Heart left ventricle (tissue), 16 donors: ENCODE data around the gene OSMR. TPM values are rescaled to one million over a fixed set of nuclear protein-coding genes. Genes with fewer than 3 reads are reported as not detected.

Source experiments
- ATAC-seq, 4 donors: fragments of 200-7000 bp; cut with Tn5 transposase; one replicate each; pipeline ENCODE4 v1.9.1; 2020 to 2022; ENCODE audit warnings: moderate library complexity in 4 of 4, mild to moderate bottlenecking in 3 of 4, moderate number of reproducible peaks in 1 of 4
- DNase-seq, 5 donors: peaks; one replicate each; pipeline ENCODE4 v3.0.0-alpha.2; 2020
- H3K27ac ChIP-seq, 12 donors: fragments of 200-600 bp; sonication (generic) in 4 of 12; one replicate each; pipeline versions ENCODE4 v1.5.0 to v1.8.0; 2016 to 2022; ENCODE audit warnings: mild to moderate bottlenecking in 2 of 12
- H3K27me3 ChIP-seq, 9 donors: fragments of 200-600 bp; sonication (generic) in 2 of 9; one replicate each; pipeline versions ENCODE4 v1.5.1 to v1.8.0; 2016 to 2022; ENCODE audit warnings: mild to moderate bottlenecking in 3 of 9
- H3K36me3 ChIP-seq, 9 donors: fragments of 200-600 bp; sonication (generic) in 2 of 9; one replicate each; pipeline versions ENCODE4 v1.5.0 to v1.8.0; 2018 to 2022; ENCODE audit warnings: mild to moderate bottlenecking in 2 of 9
- H3K4me1 ChIP-seq, 12 donors: fragments of 200-600 bp; sonication (generic) in 4 of 12; one replicate each; pipeline versions ENCODE4 v1.5.0 to v1.8.0; 2016 to 2022; ENCODE audit warnings: mild to moderate bottlenecking in 3 of 12
- H3K4me3 ChIP-seq, 12 donors: fragments of 200-600 bp; sonication (generic) in 4 of 12; one replicate each; pipeline versions ENCODE4 v1.5.0 to v1.8.0; 2017 to 2022; ENCODE audit warnings: mild to moderate bottlenecking in 9 of 12, moderate library complexity in 4 of 12
- H3K9me3 ChIP-seq, 12 donors: fragments of 200-600 bp; sonication (generic) in 4 of 12; one replicate each; pipeline versions ENCODE4 v1.5.0 to v1.8.0; 2016 to 2022; ENCODE audit warnings: mild to moderate bottlenecking in 1 of 12
- POLR2A ChIP-seq, 2 donors: fragments of 450-650 bp; IDR thresholded peaks; one replicate each; pipeline ENCODE4 v1.6.1; 2017; ENCODE audit warnings: antibody characterized with exemption in 2 of 2, mild to moderate bottlenecking in 2 of 2, moderate library complexity in 2 of 2
- WGBS, 4 donors: extraction: QIAGEN DNeasy Blood & Tissue Kit in 2 of 4; methylation state at CpG; one replicate each; pipeline versions ENCODE4 v1.1.5 to v1.1.7; 2013 to 2018; 5-methylcytosine and 5-hydroxymethylcytosine counted together
- intact Hi-C, 10 donors: fragments of 100-400 bp; cut with DNase I; formaldehyde crosslinking; loops; one replicate each; pipeline versions ENCODE4 v1.11.1 to v1.14.2; 2022
- polyA plus RNA-seq, 2 donors: library from polyadenylated mRNA; stranded (reverse); fragments of 200-250 nt; gene quantifications; one replicate each; pipeline ENCODE4 v1.2.3, GENCODE V29; 2013
- total RNA-seq, 9 donors: library from RNA; depleted of rRNA in 2 of 9; stranded (reverse); fragments of >200 nt in 2 of 9; fragmentation: NEBNext Ultra II Directional in 3 of 9; extraction: Animal tissue kit (Norgen Biotek cat#: 25700) in 3 of 9; gene quantifications; one replicate each; pipeline versions ENCODE4 v1.1.0 to v1.2.4, GENCODE V29; 2016 to 2023
- TF ChIP-seq, protein P1 (sequence below), 12 donors: fragments of 200-600 bp; sonication (generic) in 4 of 12; IDR thresholded peaks; one replicate each; pipeline versions ENCODE4 v1.5.0 to v1.8.0; 2018 to 2022; ENCODE audit warnings: antibody characterized with exemption in 12 of 12, mild to moderate bottlenecking in 5 of 12
- donor health status: ischemic (EF 13 %, LVEDD 7.1; RV severe dilation, severe dysfunction).
- donor health status: healthy with polysubstance abuse.
- donor health status: DM: no; HTN: yes; CAD: no.
- donor health status: DM: no; HTN: no; CAD: no.
- donor health status: ischemic (EF 25% LVEDD 6.9; RV normal size, moderate dysfunction).
- donor health status: ischemic (EF 25% LVEDD 5.7; RV mildly dilated, moderate dysfunction).
- donor health status: healthy.
- donor health status: DM: yes; HTN: yes; CAD: no.
- donor health status: ischemic (EF 35%, LVEDD 5.7; RV mildly dilated, moderate dysfunction).
- donor health status: nonischemic (EF 11% LVEDD 7.7; RV severe dilation, severe dysfunction).
- donor health status: DM: yes; HTN: yes; CAD: no.
- donor health status: PGD.
- donor health status: ischemic (EF 29% LVEDD 5.4; RV normal size, mild dysfunction).
- donor health status: nonischemic (EF 23%, LVEDD 6.1; RV moderate dilation, normal function).

OSMR gene
- total and polyA plus RNA-seq, 11 donors: 4.2 to 39.2 (median 12.0) TPM

- intact Hi-C loops: loop anchor here in 1 of 10 donors (5.0 kb wide), 1 partner anchor 90 kb away; no protein-coding TSS in a partner anchor
- peaks cover 0 to 6% (median 0%) of the 10 kb centered on the region in 12 donors for H3K4me1 ChIP-seq
- H3K27ac ChIP-seq: no peak overlapping the region
- no peaks in the 10 kb centered on the region for H3K27me3 ChIP-seq
- peaks cover 0 to under 1% (median 0%) of the 10 kb centered on the region in 9 donors for H3K36me3 ChIP-seq
- DNase-seq (no peak), ATAC-seq (no peak)
- H3K9me3 ChIP-seq: no peaks in the 10 kb centered on the region
- WGBS, 4 donors: 90 to 92% (median 92%) methylated on average over 4 of the region's 4 CpGs
- TF ChIP-seq, protein P1, sequence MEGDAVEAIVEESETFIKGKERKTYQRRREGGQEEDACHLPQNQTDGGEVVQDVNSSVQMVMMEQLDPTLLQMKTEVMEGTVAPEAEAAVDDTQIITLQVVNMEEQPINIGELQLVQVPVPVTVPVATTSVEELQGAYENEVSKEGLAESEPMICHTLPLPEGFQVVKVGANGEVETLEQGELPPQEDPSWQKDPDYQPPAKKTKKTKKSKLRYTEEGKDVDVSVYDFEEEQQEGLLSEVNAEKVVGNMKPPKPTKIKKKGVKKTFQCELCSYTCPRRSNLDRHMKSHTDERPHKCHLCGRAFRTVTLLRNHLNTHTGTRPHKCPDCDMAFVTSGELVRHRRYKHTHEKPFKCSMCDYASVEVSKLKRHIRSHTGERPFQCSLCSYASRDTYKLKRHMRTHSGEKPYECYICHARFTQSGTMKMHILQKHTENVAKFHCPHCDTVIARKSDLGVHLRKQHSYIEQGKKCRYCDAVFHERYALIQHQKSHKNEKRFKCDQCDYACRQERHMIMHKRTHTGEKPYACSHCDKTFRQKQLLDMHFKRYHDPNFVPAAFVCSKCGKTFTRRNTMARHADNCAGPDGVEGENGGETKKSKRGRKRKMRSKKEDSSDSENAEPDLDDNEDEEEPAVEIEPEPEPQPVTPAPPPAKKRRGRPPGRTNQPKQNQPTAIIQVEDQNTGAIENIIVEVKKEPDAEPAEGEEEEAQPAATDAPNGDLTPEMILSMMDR (IDR thresholded peaks at IDR 0.05): no peak
- TF ChIP-seq POLR2A (IDR thresholded peaks at IDR 0.05): no peak
- H3K4me3 ChIP-seq: no peak overlapping the region
Observed at GRCh38 chr5:38827525-38827924, 18.3 kb upstream of the OSMR start.

DNA sequence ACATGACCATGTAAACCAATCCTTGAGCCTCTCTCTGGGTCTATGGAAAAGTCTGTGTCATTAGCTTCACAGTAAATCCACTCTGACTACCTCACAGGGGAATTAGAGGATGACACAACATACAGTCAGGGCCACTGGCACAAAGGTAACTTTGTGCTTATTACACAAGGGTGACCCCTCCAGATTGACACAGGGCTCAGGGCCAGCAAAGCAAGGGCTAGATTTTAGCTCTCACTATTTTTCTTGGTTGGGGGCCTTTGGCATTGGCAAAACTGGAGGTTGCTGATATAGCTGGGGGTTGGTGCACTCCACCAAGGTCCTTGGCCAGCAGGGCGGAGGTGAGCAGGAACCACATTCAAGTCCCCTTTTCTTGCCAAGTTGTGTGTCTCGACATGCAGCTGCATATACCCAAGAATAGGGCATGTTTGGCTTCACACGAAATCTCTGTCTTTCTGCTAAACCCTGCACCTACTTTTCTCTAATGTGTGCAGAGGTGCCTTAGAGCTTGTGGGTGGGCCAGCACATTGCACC is 15.2 kb upstream of the OSMR start:
- TF ChIP-seq, protein P1 (IDR thresholded peaks at IDR 0.05): no peak
- TF ChIP-seq POLR2A (IDR thresholded peaks at IDR 0.05): no peak
- WGBS, 4 donors: 89 to 100% (median 90%) methylated on average over 2 to 3 of the region's 3 CpGs
- intact Hi-C loops: loop anchor here in 6 of 10 donors (5.0 to 10.0 kb wide), 2 partner anchors 92 to 94 kb away; no protein-coding TSS in a partner anchor
- Histone ChIP-seq H3K9me3 (no peaks in the 10 kb centered on the region), H3K4me1 (peaks cover 0 to 14% (median 4%) of the 10 kb centered on the region in 12 donors), H3K4me3 (no peak overlapping the region), H3K36me3 (no peaks in the 10 kb centered on the region), H3K27me3 (no peaks in the 10 kb centered on the region), H3K27ac (no peak overlapping the region)
- no peak for DNase-seq
- ATAC-seq: no peak

GRCh38 chr5:38831117-38831516 is 14.7 kb upstream of the OSMR start:
- ATAC-seq: no peak
- H3K27ac ChIP-seq: no peak overlapping the region
- H3K27me3 ChIP-seq: no peaks in the 10 kb centered on the region
- H3K4me1 ChIP-seq: peaks cover 0 to 15% (median 9%) of the 10 kb centered on the region in 12 donors
- H3K36me3 ChIP-seq: no peaks in the 10 kb centered on the region
- no peak overlapping the region for H3K4me3 ChIP-seq
- DNase-seq: no peak
- 70 to 71% (median 70%) methylated on average over 5 of the region's 5 CpGs for WGBS, 4 donors
- TF ChIP-seq, protein P1 (IDR thresholded peaks at IDR 0.05): no peak
- TF ChIP-seq POLR2A (IDR thresholded peaks at IDR 0.05): no peak
- intact Hi-C loops: loop anchor here in 6 of 10 donors (5.0 to 10.0 kb wide), 2 partner anchors 91 to 94 kb away; no protein-coding TSS in a partner anchor
- no peaks in the 10 kb centered on the region for H3K9me3 ChIP-seq

- ATAC-seq (peak in 2 of 4 donors; percentile 26 to 53), DNase-seq (no peak)
- TF ChIP-seq, protein P1 (IDR thresholded peaks at IDR 0.05): peak in 10 of 12 donors; percentile 13 to 54 (median 40)
- no peak for TF ChIP-seq POLR2A (IDR thresholded peaks at IDR 0.05)
- H3K4me3 ChIP-seq: no peak overlapping the region
- H3K4me1 ChIP-seq: peaks cover 0 to 23% (median 12%) of the 10 kb centered on the region in 12 donors
- no peaks in the 10 kb centered on the region for H3K36me3 ChIP-seq
- no peaks in the 10 kb centered on the region for H3K27me3 ChIP-seq
- H3K9me3 ChIP-seq: no peaks in the 10 kb centered on the region
- H3K27ac ChIP-seq: no peak overlapping the region
- 30 to 39% (median 33%) methylated on average over 3 of the region's 3 CpGs for WGBS, 4 donors
- intact Hi-C loops: loop anchor here in 7 of 10 donors (2.0 to 10.0 kb wide), 3 partner anchors 85 to 93 kb away; no protein-coding TSS in a partner anchor
Observed at GRCh38 chr5:38831909-38832308, 13.9 kb upstream of the OSMR start.
